GM10266 (cell line): ENCODE measurements around the gene ZNF354C.

ENCODE experiments used
- DNase-seq: peaks from one replicate; pipeline ENCODE4 v3.0.0; 2012; ENCODE audit errors: extremely low spot score
- CTCF ChIP-seq: IDR thresholded peaks from 2 replicates; pipeline ENCODE4 v1.5.1; 2012; ENCODE audit warnings: mild to moderate bottlenecking, low read depth; ENCODE audit not compliant: control insufficient read depth, insufficient read depth; ENCODE audit errors: missing control alignments

ZNF354C gene

GRCh38 chr5:179128976-179129375 is 68.8 kb downstream of the ZNF354C start:
- DNase-seq = no peak
- no peak for TF ChIP-seq CTCF

- TF ChIP-seq CTCF = no peak
- no peak for DNase-seq
Observed at GRCh38 chr5:179129607-179130071, 69.5 kb downstream of the ZNF354C start.

GRCh38 chr5:179130101-179130681 is 70.0 kb downstream of the ZNF354C start:
- no peak for TF ChIP-seq CTCF
- no peak for DNase-seq

GRCh38 chr5:179131321-179131835 is 71.2 kb downstream of the ZNF354C start:
- TF ChIP-seq CTCF = no peak
- DNase-seq = no peak

- TF ChIP-seq CTCF = no peak
- DNase-seq = no peak
Observed at GRCh38 chr5:179131886-179132585, 71.9 kb downstream of the ZNF354C start.

- DNase-seq = no peak
- TF ChIP-seq CTCF = no peak
Observed at GRCh38 chr5:179132586-179133355, 72.6 kb downstream of the ZNF354C start.
